GM18858 (cell line): ENCODE data around the gene OTUD7B.
"Not testable (repeated sequence)": the region's sequence is repeated elsewhere in the genome, so short reads cannot be mapped to it uniquely, and the experiment has no call there.

Experiments used
- ATAC-seq: cut with Tn5 transposase; IDR thresholded peaks from one replicate; pipeline ENCODE4 v1.9.1; 2021; ENCODE audit not compliant: unreplicated experiment

The OTUD7B gene

DNA sequence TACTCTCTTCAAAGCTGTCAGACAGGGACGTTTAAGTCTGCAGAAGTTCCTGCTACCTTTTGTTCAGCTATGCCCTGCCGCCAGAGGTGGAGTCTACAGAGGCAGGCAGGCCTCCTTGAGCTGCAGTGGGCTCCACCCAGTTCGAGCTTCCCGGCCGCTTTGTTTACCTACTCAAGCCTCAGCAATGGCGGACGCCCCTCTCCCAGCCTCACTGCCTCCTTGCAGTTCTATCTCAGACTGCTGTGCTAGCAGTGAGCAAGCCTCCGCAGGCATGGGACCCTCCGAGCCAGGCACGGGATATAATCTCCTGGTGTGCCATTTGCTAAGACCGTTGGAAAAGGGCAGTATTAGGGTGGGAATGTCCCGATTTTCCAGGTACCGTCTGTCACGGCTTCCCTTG, 53.0 kb downstream of the OTUD7B start:
- ATAC-seq = not testable (repeated sequence)

DNA sequence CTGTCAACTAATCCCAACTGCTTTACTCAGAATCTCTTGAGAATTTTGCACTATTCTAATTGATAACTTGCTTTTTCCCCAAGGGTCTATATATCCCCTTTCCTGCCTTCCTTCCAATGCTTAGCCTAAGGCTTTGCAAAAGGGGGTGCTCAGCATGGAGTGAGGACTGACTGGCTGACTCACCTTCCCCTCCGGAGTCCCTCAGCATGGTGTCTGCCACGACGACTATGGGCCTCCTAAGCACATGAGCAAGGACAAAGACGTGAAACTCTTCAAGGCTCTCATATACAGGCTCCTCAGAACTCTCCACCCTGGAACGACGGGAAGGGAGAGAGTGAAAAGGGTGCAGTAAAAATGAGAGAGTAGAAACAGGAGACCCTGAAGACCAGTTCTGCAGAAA, 60.6 kb downstream of the OTUD7B start:
- ATAC-seq = no peak

DNA sequence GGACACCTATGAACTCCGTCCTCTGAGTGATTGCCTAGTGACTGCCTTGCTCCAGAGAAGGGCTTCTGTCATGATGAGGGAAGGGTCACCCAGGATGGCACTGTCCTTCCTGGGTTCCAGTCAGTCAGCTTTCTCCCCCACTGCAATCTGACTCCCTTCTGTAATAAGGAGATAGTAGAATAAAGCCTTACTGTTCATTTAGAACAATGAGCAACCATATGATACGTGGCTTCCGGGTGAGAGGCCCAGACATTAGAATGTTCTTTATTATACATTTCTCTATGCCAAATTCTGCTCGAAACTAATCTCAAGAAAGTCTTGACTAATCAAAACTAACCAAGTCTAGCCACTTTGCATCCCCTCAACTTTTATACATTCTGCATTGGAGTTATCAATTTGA, 65.3 kb downstream of the OTUD7B start:
- no peak for ATAC-seq

DNA sequence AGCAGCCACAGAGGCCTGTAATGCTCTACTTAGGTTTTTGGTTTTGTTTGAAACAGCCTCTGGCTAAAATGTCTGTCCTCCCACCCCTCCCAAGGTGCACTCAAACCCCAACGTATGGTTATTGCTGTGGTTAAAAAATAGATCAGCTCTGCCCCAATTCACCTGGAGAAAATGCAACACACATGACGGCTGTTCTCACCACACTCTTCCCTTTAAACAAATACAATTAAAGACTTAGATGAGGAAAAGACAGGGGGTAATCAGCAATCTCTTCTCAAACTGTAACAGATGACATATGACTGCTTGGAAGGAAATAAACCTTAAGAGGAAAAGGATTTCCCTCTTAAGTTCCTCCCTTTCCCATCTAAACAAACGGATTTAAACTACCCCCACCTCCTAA, 67.6 kb downstream of the OTUD7B start:
- ATAC-seq = no peak

DNA sequence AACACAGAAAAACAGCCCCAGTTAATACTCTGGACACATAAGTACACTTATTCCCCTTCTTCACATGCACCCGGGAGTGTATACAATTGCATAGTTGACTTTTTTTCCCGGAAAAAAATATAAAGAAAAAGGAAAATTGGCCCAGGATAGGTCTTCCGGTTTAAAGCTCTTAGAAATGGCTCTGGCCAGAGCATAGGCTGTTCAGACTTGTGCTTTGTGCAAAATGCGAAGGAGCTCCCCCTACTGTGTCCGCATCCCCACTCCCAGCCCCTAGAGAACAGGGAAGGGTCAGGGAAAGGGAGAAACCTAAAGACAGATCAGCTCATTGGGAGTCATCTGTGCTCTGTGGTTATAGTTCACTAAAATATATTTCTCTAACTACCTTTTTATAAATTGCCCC, 68.3 kb downstream of the OTUD7B start:
- ATAC-seq = no peak

DNA sequence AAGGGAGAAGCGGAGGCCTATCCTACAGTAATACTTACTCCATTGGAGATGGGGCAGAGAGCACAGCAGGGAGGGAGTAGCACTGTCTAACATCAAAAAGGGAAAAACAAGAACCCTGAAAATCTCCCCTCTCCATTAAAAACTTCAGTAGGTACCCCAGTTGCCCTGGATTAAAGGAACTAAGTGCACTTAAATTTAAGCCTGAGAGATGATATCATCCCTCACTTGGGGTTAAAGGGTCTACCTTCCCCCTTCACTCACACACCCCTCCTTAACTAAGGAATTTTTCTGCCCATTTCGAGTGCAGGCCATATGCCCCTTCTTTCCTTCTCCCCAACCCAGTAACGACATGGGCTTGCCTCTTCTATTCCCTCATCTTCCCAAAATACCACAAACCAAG, 70.1 kb downstream of the OTUD7B start:
- no peak for ATAC-seq

DNA sequence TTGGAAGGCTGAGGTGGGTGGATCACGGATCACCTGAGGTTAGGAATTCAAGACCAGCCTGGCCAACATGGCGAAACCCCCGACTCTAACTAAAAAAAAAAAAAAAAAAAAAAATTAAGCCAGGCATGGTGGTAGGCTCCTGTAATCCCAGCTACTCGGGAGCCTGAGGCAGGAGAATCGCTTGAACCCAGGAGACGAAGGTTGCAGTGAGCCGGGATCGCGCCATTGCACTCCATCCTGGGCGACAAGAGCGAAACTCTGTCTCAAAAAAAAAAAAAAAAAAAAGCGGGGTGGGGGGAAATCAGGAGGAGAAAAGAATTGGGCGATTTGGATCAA, 71.9 kb downstream of the OTUD7B start:
- not testable (repeated sequence) for ATAC-seq

DNA sequence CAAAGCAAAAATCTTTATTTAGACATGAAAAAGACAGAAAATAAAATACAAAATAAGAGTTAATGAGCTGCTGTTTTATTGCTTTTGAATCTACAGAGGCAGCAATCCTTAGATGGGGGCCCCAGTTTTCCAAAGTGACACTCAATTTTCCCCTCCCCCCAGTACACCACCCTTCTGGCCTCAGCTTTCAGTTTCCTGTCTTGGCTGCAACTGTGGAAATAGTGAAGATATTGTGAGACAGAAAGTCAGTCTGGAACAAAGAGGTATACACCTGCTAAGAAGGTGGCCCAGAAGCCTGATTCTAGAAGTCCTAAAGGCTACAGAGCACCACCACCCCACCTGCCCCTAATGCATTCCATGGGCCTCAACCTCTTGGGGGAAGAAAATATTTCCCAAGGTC, 72.8 kb downstream of the OTUD7B start:
- ATAC-seq = no peak

DNA sequence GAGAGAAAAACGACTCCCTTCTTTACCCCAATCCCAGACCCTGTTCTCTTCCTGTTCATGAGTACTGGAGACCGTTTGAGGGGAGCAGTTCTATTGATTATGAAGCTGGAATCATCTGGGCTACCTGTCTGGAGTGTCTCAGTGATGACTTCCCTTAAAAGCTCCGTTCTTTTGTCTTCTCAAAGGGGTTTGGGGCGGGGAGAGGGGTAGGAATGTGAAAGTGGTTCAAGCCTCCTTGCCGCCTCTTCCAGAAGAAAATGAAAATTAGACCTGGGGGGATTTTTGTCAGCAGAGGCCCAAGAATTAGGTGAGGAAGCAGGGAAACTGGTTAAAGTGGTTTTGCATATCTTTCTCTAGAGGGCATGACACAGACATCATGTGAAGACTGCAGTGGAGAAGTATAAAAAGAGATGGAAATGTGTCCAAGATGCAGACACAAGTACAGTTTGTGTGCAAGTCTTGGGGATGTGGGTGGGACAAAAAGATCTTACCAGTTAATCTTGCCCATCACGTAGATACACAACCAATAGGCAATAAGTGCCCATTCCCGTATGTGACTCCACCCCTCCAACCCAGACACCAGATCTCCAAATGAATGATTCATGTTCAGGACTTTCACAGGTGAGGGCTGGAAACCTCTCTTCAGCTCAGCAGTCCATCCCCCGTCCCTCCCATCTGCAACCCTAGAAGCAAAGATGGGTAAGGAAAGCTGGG, 73.4 kb downstream of the OTUD7B start:
- ATAC-seq = no peak

DNA sequence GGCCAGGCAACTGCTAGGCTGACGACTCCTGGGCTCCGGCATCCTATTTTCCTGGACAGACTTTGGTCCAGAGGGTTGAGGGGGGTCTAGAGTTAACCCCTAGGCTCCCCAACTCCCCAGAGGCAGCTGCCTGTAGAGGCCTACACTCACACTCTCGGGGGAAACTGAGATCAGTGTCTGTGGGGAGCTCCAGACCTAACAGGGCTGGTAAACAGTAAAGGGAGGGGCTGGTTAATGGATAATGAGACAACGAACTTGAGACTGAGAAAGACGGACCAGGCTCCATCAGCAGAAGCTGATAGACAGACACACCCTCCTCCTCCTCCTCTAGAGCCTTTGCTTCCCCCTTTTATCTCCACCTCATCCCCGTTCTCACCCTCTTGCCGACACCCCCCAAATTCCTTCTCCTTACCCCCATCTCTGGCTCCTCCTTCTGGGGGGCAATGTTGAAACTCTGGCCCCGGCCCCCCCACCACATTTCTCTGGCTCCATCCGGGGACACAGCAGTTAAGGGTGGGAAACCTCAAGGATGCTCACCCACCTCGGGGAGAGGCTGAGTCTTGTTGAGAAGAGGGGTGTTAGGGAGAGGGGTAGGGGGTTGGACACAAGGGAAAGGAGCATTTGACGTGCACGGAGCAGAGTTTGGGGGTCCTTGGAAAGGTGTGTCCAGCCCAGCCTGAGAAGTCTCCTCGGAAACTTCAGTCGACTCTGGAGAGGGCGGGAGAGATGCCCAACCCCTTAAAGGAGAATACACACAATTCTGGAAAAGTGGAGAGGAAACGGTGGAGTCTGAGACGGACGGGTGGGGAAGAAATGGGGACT, 74.1 kb downstream of the OTUD7B start, which contains the start of gene MTMR11:
MTMR11 (minus strand) TSS at position 710 of the 822 bp plus-strand sequence; CDS start at position 478, 232 bp downstream.
- no peak for ATAC-seq

DNA sequence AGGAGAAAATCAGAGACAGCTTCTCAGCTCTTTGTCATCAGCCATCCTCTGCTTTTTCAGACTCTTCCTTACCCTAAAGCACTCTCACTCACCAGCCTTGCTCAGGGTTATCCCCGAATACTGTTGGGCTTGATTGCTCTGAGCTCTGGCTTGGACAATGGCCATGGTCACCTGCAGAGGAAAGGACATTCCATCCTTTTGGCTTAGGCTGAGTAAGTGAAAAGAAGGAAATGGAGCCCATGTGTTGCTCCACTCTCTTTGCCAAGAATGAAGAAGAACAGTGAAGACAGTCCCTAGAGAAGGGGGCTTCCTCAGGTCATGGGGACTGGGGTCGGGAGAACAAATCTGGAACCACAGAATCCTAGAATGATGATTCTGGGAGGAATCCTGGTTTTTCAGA, 76.2 kb downstream of the OTUD7B start:
- no peak for ATAC-seq

DNA sequence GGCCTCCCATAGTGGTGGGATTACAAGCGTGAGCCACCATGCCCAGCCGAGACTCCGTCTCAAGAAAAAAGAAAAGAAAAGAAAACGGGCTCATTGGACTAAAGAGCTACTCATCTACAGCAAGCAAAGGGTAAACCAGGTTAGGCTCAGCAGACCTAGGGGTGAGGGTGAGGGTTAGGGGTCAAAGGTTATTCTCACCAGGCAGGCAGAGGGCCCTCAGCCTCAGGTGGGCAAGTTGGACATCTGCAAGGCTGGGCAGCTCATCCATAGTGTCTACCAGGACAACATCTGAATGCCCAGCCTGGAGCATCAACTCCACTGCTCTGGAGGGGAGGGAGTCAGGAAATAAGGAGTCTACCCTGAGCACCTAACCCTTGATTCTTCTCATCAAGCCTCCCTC, 77.3 kb downstream of the OTUD7B start:
- no peak for ATAC-seq

DNA sequence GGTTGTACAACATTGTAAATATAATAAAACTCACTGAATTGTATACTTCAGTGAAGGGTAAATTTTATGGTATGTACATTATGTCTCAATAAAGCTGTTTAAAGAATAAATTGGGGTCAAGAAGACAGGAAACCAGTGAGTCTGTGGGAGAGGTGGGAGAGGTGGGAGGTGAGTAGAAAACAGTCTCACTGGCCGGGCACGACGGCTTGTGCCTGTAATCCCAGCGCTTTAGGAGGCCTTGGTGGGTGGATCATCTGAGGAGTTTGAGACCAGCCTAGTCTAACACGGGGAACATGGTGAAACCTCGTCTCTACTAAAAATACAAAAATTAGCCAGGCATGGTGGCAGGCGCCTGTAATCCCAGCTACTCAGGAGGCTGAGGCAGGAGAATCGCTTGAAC, 78.1 kb downstream of the OTUD7B start:
- ATAC-seq = no peak

DNA sequence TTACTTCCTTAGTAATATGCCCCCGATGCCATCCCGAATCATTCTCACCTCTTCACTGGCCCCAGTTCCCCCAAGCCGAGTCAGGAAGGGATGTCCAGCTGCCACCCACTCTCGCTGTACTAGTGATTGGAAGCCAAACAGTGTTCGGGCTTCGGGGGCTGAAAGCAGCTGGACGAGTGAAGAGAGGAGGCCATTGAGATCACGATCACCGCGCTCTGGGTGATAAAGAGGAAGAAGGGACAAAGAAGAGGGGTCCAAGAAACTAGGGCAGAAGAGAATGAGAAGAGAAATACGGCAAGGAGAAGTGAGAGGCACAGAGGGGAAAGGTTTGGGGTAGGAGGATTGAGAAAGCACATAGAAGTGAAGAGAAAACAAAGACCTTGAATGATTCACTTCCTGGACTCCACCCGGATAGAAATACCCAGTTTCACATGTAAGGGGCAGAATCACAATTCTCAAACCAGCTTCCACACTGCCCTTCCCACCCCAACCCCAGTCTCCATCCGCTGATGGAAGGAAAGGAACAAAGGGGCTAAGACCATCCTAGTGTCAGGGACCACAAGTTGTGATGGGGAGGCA, 79.2 kb downstream of the OTUD7B start:
- ATAC-seq = no peak

DNA sequence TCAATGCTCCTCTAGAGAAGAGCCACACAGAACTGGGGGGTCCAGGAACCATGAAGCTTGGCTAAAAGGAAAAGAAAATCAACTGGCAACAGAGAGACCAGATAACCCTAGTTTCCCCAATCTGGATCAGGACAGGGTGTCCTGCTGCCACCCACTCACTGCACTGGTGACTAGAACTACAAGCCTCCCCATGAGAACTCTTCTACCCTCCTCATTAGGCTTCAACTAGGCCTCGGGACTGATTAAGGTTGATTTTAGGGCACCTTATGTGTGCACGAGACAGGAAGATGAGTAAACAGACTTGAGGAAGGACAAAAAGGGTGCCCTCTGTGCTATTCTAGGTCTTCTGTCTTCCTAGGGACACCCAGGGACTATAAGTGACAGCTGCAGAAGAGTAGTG, 80.7 kb downstream of the OTUD7B start:
- ATAC-seq = no peak

DNA sequence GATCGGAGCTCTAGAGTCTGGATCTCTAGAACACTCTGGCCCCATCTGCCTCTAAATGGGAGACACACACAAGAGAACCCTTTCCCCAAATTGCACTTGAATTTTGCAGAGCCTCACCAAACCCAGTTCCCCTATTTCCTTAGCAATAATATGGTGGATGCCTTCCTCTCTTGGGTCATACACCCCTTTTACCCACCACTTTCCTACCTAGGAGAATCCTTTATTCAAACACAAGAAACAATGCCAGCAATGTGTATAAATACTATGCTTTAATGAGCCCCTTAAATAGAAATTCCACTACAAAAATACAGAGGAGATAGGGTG, 82.2 kb downstream of the OTUD7B start:
- ATAC-seq = no peak

DNA sequence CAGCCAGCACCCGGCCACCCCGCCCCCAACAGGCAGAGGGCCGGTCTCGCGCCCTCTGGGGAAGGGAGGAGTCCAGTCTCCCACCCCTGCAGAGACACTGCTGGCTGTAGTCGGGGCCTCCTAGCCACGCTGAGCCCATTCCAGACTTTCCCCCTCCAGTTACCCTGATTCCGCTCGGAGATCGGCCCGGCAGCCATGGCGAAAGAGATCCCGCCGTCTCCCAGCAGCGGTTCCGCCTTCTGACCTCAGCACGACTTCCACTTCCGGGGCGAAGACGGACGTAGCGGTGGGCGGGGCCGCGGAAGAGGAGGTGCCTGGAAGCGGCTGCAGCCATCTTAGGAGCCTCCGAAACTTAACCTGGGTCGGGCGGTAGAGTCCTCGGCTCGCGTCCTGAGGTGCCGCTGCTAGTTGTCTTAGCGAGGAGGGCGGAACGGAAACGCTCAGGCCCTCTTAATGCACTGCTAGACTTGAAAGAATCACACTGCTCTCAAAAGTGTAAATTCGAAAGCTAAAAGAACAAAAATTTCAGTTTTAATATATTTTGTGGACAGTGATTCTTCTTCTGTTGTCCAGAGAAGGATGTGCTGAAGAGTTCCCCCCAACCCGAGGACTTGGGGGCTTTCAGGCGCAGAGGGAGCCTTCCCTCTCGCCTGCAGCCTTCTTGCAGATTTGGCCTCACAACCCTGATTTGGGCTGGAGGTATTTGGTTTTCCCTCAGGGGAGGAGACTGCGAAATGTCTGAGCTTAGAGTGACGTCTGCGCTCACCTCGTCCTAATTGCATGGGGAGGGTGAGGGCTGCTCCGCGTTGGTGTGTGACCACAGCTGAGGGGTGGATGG, 82.7 kb downstream of the OTUD7B start, which contains the start of gene SF3B4:
SF3B4 (minus strand) TSS at position 241 of the 838 bp plus-strand sequence; CDS start at position 197, 44 bp downstream.
- ATAC-seq = peak; percentile 73

DNA sequence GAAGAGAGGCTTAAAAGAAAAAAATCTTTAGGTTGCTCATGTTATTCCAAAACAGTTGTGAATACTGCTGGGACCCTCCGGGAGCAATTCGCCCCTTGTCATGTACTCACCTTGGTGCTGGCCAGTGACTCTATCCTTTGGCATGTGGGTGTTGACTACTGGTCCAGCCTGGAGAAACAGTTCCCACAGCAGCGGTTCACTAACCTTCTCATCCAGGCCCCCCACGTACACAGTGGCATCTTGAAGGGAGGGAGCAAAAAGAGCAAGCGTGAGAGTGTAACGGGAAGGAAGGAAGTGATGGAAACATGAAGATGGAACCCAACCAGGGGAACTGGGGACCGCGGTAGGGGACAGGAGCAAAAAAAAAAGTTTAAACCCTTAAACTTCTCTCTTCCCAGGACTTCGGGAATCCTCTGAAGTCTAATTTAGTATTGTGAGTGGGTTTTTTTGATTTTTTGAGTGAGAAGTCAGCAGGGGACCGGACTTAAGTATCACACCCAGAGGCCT, 83.4 kb downstream of the OTUD7B start:
- no peak for ATAC-seq

DNA sequence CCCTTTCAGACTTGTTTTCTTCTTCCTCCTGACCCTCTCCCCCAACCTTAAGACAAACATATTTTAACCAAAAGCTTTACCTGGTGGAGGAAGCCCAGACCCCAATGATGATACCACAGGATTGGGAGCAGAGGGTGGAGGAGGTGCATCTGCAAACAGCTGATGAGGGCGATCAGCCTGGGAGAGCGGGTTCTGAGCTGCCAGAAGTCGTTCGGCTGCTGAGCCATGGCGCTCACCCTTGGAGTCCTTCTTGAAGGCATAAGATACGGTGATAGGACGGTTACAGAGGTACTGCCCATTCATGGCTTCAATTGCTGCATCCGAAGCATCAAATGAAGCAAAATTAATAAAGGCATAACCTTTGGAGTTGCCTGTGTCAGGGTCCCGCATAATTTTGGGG, 84.2 kb downstream of the OTUD7B start:
- no peak for ATAC-seq

DNA sequence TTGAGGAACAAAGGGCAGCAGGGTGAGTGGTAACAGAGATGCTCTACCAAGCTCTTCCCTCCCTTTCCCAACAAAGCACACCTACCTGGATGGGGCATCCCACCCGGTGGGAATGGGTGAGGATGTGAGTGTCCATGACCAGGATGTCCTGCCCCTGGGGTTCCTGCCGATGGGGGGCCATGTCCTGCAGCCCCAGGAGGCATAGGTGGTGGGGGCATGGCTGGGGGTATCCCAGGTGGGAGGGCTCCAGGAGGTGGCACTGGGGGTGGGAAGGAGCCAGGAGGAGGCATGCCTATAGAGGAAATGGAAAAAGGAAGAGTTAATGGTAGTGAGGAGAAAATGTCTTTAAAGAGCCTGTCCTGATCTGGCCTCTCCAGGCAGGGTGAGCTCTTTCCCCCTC, 84.8 kb downstream of the OTUD7B start:
- ATAC-seq = no peak

DNA sequence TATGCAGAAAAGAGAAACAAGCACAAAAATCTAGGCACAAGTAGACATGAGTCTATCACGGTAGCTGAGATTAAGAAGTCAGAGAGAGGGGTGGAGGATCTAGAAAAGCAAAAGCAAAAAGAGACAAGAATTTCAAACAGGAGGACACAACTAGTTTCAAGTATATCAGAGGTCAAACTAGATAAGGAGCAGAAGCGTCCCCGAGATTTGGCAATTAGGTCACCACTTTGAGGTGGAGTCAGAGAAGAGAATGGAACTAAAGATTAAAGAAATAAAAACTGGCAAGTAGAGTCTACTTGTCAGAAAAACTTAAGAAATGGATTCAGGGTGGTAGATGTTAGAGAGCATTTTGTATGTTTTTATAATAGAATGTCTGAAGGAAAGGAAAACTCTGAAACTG, 85.2 kb downstream of the OTUD7B start:
- ATAC-seq = no peak
